Measurements from ENCODE around the gene PRRT4. TPM values are rescaled to one million over a fixed set of nuclear protein-coding genes. Genes with fewer than 3 reads are reported as not detected.

PRRT4 gene
- total RNA-seq, 1 donor from 2014 or later, result under 0.01 TPM

DNA sequence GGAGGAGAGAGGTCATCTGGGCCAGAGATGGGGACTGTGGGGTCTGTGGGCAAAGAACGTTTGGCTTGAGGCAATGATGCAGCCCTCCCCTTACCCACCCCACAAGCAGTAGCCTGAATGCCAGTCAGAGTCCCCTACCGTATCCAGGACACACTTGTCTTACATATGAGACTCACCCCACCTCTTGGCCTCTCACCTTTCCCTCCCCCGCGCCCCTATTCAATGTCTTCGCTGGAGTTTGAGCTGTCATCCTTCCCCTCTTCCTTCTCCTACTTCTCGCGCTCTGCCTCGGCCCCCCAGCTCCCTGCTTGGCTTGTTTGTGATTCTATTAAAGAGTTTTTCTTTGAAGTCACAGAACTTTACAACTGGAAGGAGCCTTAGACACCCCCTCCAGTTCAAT is 8.9 kb downstream of the PRRT4 start:
- H3K36me3 ChIP-seq (ENCODE audit: control insufficient read depth, insufficient read depth, low read length), result no peaks in the 10 kb centered on the region
- no peak for FAIRE-seq
- TF ChIP-seq, protein P1, sequence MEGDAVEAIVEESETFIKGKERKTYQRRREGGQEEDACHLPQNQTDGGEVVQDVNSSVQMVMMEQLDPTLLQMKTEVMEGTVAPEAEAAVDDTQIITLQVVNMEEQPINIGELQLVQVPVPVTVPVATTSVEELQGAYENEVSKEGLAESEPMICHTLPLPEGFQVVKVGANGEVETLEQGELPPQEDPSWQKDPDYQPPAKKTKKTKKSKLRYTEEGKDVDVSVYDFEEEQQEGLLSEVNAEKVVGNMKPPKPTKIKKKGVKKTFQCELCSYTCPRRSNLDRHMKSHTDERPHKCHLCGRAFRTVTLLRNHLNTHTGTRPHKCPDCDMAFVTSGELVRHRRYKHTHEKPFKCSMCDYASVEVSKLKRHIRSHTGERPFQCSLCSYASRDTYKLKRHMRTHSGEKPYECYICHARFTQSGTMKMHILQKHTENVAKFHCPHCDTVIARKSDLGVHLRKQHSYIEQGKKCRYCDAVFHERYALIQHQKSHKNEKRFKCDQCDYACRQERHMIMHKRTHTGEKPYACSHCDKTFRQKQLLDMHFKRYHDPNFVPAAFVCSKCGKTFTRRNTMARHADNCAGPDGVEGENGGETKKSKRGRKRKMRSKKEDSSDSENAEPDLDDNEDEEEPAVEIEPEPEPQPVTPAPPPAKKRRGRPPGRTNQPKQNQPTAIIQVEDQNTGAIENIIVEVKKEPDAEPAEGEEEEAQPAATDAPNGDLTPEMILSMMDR (IDR thresholded peaks at IDR 0.05; ENCODE audit: insufficient read depth, low read length, severe bottlenecking), result no peak
- no peak overlapping the region for H3K4me3 ChIP-seq (ENCODE audit: low read depth, low read length)
- peaks cover 22% of the 10 kb centered on the region for H3K27me3 ChIP-seq (ENCODE audit: control insufficient read depth, insufficient read depth, low read length)
- DNase-seq (ENCODE audit: low read depth), result no peak

DNA sequence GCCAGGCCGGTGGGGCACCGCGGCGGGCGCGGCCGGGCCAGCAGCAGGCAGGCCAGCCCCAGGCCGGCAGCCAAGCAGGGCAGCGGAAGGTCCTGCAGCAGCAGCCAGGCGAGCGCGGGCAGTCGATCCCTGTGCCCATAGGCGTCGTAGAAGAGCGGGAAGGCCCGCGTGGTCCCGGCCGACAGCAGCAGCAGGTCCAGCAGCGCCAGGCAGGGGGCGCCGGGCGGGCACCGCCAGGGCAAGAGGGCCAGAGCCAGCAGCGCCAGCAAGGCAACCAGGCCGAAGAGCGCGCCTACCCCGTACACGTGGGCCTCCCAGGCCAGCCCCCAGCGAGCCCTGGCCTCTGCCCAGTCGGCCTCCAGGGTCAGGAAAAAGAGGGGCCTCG is 9.3 kb downstream of the PRRT4 start:
- FAIRE-seq, result no peak
- H3K36me3 ChIP-seq (ENCODE audit: control insufficient read depth, insufficient read depth, low read length), result no peaks in the 10 kb centered on the region
- no peak overlapping the region for H3K4me3 ChIP-seq (ENCODE audit: low read depth, low read length)
- TF ChIP-seq, protein P1 (IDR thresholded peaks at IDR 0.05; ENCODE audit: insufficient read depth, low read length, severe bottlenecking), result peak; percentile 80
- peaks cover 22% of the 10 kb centered on the region for H3K27me3 ChIP-seq (ENCODE audit: control insufficient read depth, insufficient read depth, low read length)
- DNase-seq (ENCODE audit: low read depth), result peak; percentile 31

DNA sequence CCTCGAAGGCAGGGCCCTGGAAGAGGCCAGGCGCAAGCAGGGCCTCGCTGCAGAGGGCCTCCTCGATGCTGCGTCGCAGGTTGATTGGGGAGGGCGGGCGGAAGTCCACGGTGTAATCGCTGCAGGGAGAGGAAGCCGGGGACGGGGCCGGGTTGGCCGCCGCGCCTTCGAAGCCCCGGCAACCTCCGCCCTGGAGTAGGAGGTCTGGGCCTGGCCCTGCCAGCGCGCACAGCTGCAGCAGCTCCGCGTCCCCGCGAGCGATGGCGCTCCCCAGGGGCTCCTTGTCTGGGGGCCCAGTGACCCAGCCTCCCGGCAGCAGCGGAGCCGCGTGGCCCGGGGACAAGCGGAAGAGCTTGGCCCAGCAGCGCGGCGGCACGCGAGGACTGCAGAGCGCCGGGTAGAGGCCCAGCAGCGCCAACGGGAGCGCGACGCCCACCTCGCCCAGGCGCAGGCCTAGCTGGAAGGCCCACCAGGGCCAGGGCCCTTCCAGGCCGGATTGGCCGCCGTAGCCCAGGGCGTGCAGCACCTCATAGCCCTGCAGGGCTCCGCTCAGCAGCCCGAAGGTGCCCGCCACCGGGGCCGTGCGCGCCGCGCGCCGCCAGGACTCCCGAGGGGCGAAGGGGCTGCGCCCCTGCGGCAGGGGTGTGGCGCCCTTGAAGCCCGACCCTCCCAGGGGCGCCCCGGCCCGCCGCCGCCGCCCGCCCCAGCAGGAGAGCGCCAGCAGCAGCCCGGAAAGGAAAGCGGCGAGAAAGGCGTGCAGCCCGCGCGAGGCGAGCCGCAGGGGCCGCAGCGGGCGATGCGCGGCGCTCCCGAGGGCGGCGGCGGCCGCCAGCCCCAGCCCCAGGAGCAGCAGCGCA is 10.0 kb downstream of the PRRT4 start:
- TF ChIP-seq, protein P1 (IDR thresholded peaks at IDR 0.05; ENCODE audit: insufficient read depth, low read length, severe bottlenecking), result no peak
- DNase-seq (ENCODE audit: low read depth) (no peak), FAIRE-seq (no peak)
- H3K36me3 ChIP-seq (ENCODE audit: control insufficient read depth, insufficient read depth, low read length), result no peaks in the 10 kb centered on the region
- peaks cover 22% of the 10 kb centered on the region for H3K27me3 ChIP-seq (ENCODE audit: control insufficient read depth, insufficient read depth, low read length)
- H3K4me3 ChIP-seq (ENCODE audit: low read depth, low read length), result no peak overlapping the region

DNA sequence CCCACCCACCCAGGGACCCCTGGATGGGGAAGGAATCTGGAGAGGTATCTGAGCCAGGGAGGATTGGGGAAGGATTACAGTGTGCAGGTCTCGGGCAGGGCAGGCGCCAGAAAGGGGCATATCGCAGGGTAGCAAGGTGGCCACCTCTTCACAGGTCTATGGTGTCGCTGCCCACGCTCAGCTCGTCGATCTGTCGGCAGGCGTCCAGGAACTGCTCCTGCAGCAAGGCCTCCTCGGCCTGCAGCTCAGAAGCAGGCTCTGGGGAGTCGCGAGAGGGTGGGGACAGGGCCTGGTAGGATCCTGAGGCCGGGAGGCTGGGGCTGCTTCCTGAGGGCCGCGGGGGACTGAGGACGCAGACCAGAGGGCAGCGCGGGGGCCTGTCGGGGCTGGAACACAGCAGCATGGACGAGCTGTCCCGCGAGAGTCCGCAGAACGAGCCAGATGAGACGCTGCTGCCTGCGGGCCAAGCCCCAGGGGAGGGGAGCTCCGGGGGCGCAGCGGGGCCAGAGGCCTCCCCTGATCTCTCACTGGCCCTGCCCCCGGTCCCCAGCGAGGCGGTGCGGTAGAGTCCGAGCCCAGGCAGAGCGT is 10.7 kb downstream of the PRRT4 start:
- no peak for FAIRE-seq
- TF ChIP-seq, protein P1 (IDR thresholded peaks at IDR 0.05; ENCODE audit: insufficient read depth, low read length, severe bottlenecking), result no peak
- Histone ChIP-seq H3K27me3 (ENCODE audit: control insufficient read depth, insufficient read depth, low read length) (peaks cover 22% of the 10 kb centered on the region), H3K36me3 (ENCODE audit: control insufficient read depth, insufficient read depth, low read length) (no peaks in the 10 kb centered on the region), H3K4me3 (ENCODE audit: low read depth, low read length) (no peak overlapping the region)
- no peak for DNase-seq (ENCODE audit: low read depth)

DNA sequence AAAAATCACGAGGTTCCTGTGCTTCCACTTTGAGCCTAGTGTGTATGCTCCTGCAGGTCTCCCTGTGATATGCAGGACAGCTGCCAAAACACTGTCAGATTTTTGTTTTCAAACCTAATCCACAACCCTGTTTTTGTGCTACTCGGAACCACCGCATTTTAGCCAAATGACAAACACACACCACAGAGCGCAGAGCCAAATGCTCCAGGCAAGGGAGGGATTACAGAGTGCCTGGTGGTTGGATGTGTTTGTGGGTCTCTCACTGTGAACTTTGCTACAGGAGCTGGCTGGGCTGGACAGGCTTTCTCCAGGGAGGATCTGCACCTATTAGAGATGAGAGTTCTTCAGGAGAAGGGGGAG is 12.0 kb downstream of the PRRT4 start:
- DNase-seq (ENCODE audit: low read depth) (no peak), FAIRE-seq (no peak)
- TF ChIP-seq, protein P1 (IDR thresholded peaks at IDR 0.05; ENCODE audit: insufficient read depth, low read length, severe bottlenecking), result no peak
- Histone ChIP-seq H3K4me3 (ENCODE audit: low read depth, low read length) (no peak overlapping the region), H3K27me3 (ENCODE audit: control insufficient read depth, insufficient read depth, low read length) (peaks cover 22% of the 10 kb centered on the region), H3K36me3 (ENCODE audit: control insufficient read depth, insufficient read depth, low read length) (no peaks in the 10 kb centered on the region)

Data from bronchial epithelial cell (primary cell).